GM21367 (cell line): Measurements from ENCODE around the gene RAE1.

ENCODE experiments used
- ATAC-seq: cut with Tn5 transposase; IDR thresholded peaks from one replicate; pipeline ENCODE4 v1.9.1; 2021; ENCODE audit not compliant: unreplicated experiment

The RAE1 gene

GRCh38 chr20:57398901-57399535 is 48.0 kb downstream of the RAE1 start:
- no peak for ATAC-seq

GRCh38 chr20:57399587-57400155 is 48.6 kb downstream of the RAE1 start:
- no peak for ATAC-seq

DNA sequence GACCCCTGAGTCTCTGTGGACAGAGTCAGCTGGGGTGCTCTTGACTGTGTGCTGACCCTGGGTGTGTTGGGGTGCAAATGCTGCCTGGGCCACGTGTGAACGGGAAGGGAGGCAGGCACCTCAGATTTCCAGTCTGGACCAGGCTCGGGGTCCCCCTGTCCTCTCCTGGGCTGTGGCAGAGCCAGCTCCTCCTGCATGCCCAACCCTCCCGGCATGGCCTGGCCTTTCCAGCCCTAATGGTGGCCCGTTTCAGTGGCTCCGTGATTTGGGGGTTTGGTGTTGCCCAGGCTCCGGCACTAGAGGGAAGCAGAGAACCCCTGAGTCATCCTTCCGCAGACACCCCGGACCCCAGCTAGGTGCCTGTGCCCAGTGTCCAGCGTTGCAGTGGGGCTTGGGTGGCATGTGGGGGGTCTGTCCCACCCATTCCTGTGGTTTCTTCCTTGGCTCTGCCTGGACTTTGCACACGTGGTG is 49.2 kb downstream of the RAE1 start:
- ATAC-seq = no peak

DNA sequence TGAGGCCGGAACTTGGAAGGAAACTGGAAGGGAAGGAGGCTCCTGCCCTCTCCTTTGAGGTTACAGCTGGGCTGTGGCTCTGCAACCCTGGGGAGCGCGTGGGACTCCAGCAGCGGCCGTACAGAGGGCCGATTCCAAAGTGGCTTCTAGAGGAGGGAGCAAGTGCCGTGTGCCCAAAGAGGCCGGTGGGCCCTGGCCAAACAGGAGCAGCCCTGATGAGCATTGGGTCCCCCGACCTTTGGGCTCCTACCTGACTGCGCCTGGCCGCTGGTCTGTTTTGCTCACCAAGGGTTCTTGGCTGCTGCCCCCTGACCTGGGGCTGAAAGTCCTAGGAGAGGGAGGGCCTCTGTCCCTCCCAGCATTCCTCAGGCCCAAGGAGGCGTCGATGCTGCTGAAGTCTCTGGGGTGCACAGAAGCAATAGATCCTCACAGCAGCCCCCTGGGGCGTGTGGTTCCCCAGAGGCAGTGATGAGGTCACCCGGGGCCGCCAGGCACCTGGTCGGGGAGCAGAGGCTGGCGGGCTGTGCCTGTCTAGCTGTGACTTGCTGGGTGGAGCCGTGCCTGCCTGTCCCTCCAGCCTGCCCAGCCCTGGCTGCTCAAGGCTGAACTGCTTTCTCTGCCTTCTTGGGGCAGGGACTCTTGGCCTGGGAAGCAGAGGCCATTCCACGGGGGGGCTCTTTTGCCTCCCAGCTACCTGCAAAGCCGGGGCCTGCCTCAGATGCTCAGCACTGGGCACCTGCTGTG is 49.9 kb downstream of the RAE1 start:
- no peak for ATAC-seq

DNA sequence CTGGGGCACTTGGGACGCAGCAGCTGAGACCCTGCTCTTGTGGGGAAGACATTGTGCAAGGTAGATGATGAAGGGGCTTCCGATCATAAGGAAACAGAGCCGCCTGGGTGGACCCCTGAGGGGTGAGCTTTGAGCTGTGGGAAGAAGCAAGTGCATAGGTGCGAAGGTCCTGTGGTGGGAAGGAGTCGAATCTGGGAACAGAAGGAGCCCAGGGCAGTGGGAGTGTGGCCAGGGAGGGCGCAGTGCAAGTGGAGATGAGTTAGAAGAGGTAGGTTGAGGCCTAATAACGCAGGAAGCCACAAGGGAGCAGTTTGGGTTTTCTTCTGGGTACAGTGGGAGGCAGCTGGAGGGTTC is 50.5 kb downstream of the RAE1 start:
- ATAC-seq = no peak

- ATAC-seq = no peak
These were observed 51.4 kb downstream of the RAE1 start for GRCh38 chr20:57402206-57403125.

GRCh38 chr20:57403216-57403615 is 52.2 kb downstream of the RAE1 start:
- ATAC-seq = no peak

GRCh38 chr20:57404006-57404405 is 53.0 kb downstream of the RAE1 start:
- ATAC-seq = no peak

GRCh38 chr20:57404419-57405072 is 53.5 kb downstream of the RAE1 start:
- ATAC-seq = no peak

GRCh38 chr20:57405236-57406016 is 54.4 kb downstream of the RAE1 start:
- no peak for ATAC-seq

DNA sequence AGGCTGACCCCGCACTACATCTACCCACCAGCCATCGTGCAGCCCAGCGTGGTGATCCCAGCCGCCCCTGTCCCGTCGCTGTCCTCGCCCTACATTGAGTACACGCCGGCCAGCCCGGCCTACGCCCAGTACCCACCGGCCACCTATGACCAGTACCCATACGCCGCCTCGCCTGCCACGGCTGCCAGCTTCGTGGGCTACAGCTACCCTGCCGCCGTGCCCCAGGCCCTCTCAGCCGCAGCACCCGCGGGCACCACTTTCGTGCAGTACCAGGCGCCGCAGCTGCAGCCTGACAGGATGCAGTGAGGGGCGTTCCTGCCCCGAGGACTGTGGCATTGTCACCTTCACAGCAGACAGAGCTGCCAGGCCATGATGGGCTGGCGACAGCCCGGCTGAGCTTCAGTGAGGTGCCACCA is 56.5 kb downstream of the RAE1 start:
- no peak for ATAC-seq

DNA sequence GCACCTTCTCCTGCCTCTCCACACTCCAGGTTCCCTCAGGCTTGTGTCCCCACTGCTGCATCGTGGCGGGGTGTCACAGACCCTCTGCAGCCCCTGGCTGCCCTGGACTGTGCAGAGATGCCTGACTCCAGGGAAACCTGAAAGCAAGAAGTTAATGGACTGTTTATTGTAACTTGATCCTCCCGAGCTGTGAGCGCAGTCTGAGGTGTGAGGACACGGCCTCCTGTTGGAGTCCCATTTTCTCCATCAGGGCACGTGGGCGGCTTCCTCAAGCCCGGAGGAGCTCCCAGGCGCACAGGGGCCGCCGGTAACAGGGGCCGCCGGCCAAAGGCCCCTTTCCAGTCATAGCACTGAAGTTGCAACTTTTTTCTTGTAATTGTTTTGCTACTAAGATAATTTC is 57.1 kb downstream of the RAE1 start:
- ATAC-seq = no peak

DNA sequence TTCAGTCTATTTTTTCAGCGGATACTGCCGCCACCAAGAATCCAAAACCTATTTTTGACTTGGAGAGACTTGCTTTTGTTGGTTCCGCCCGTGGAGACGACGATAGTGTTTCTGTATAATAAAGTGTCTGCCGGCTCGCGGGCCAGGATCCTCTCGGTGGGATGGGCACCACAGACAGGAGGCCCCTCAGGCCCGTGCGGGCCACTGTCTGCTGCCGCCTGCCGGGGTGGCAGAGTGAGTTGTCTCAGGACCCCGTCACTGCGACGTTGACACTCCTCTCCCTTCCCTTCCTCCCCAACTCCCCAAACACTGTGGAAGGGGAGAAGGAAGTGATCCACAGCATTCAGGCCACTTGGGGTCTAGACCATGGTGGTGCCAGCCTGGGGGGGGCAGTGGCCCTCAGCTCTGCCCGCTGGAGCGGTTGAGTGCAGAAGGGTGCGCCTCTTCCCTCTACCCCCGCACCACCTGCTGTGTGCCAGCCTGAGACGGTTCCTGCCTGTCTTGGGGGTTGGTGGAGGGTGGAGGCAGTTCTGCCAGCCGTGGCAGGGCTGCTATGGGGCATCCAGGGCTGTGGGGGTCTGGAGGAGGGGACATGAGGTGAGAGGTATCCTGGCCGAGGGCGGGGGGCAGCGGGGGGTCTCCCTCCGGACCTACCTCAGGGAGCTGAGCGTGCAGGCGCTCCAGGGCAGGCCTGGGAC is 57.6 kb downstream of the RAE1 start:
- no peak for ATAC-seq

GRCh38 chr20:57409316-57409671 is 58.2 kb downstream of the RAE1 start:
- ATAC-seq = no peak

GRCh38 chr20:57409672-57410397 is 58.8 kb downstream of the RAE1 start:
- no peak for ATAC-seq

- ATAC-seq = no peak
These were observed 59.4 kb downstream of the RAE1 start for GRCh38 chr20:57410398-57410920.

DNA sequence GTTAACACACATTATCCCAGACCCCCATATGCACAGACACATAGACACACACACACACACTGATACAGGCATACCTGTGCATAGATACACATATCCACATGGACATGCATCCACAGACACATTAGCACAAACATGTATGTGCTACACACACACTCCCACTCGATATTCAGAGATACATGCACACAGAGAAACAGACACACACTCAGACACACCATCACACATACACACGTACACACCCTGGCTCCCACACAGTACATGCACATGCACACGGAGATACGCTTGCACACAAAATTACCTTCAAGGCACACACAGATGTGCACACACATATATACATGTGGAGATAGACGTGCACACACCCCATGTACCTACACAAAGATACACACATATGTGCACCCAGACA is 59.9 kb downstream of the RAE1 start:
- ATAC-seq = no peak

DNA sequence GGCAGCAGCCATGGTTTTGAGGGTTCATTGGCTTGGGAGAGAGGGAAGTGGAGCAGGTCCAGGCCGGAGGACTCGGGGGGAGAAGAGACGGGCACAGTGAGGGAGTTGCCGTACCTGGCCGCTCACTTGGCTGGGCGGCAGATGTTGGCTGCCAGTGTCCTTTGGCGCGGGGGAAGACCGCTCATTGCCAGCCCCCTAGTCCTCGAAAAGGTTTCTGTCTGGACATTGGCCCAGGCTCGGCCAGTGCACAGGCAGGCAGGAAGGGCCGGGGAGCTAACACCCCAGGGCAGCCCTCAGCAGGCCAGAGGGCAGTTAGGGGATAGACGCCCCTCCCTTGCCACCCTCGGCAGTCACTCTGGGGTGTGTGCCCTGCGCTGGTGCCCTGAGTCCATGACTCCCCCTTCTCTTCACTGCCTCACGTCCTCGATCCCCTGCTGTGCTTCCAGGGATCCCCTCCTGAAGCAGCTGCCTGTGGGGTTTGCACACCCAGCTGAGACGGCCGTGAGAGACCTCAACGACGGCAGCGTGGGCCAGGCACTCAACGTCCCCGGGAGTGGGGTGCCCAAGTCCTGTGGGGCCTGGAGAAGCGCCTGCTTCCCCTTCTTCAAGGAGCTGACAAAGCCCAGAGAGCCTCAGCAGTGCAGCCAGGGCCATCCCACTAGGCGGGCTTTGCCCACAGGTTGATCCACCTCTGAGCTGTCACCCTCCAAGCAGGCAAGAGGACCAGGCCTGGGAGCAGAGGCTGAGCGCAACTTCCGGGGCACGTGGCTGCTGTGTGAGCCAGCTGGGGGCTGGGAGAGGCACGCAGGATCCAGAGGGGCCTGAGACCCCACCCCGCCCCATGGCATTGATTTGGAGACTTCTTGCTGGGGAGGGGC is 60.6 kb downstream of the RAE1 start:
- no peak for ATAC-seq
